Chondrocyte (in vitro differentiated cells): ENCODE data around the gene ZNF831. TPM values are rescaled to one million over a fixed set of nuclear protein-coding genes. Genes with fewer than 3 reads are reported as not detected.

Experiments used
- DNase-seq: peaks from one replicate; pipeline ENCODE4 v3.0.0; 2021; ENCODE audit warnings: mixed read lengths, low spot score
- H3K27ac Mint-ChIP-seq: one replicate; pipeline ENCODE4 v1.8.0; 2021; ENCODE audit warnings: mild to moderate bottlenecking, moderate library complexity, mixed read lengths; ENCODE audit not compliant: unreplicated experiment
- H3K27me3 Mint-ChIP-seq: 2 replicates; pipeline ENCODE4 v1.8.0; 2021; ENCODE audit warnings: low read depth, mixed read lengths
- H3K36me3 Mint-ChIP-seq: 2 replicates; pipeline ENCODE4 v1.8.0; 2021; ENCODE audit warnings: low read depth, mixed read lengths
- H3K4me1 Mint-ChIP-seq: 2 replicates; pipeline ENCODE4 v1.8.0; 2021; ENCODE audit warnings: low read depth, mild to moderate bottlenecking, mixed read lengths
- H3K4me3 Mint-ChIP-seq: one replicate; pipeline ENCODE4 v1.8.0; 2021; ENCODE audit warnings: mild to moderate bottlenecking, moderate library complexity, mixed read lengths; ENCODE audit not compliant: unreplicated experiment
- H3K9me3 Mint-ChIP-seq: 2 replicates; pipeline ENCODE4 v1.8.0; 2021; ENCODE audit warnings: low read depth, mixed read lengths
- CTCF ChIP-seq: fragments of 200-600 bp; sonication (generic); IDR thresholded peaks from 2 replicates; pipeline ENCODE4 v1.5.0; 2021; ENCODE audit warnings: antibody characterized with exemption, mild to moderate bottlenecking, moderate library complexity
- total RNA-seq: library from RNA; stranded (reverse); gene quantifications from 3 replicates; pipeline ENCODE4 v1.2.1, GENCODE V29; 2021

Gene ZNF831
- total RNA-seq, 1 donor from 2014 or later = not detected

GRCh38 chr20:59149678-59150504, 13.7 kb upstream of the ZNF831 start:
- no peak for DNase-seq
- Mint-ChIP-seq H3K27ac (no peak overlapping the region), H3K4me3 (no peak overlapping the region), H3K9me3 (no peaks in the 10 kb centered on the region), H3K36me3 (no peaks in the 10 kb centered on the region), H3K4me1 (peaks cover 17% of the 10 kb centered on the region), H3K27me3 (peaks cover 14% of the 10 kb centered on the region)
- no peak for TF ChIP-seq CTCF

- no peaks in the 10 kb centered on the region for H3K36me3 Mint-ChIP-seq
- no peak overlapping the region for H3K27ac Mint-ChIP-seq
- no peak for DNase-seq
- no peaks in the 10 kb centered on the region for H3K9me3 Mint-ChIP-seq
- H3K27me3 Mint-ChIP-seq = peaks cover 16% of the 10 kb centered on the region
- no peak overlapping the region for H3K4me3 Mint-ChIP-seq
- peaks cover 17% of the 10 kb centered on the region for H3K4me1 Mint-ChIP-seq
- TF ChIP-seq CTCF = no peak
These were observed 12.8 kb upstream of the ZNF831 start for GRCh38 chr20:59150821-59151251.

- no peaks in the 10 kb centered on the region for H3K36me3 Mint-ChIP-seq
- no peak overlapping the region for H3K4me3 Mint-ChIP-seq
- no peak for DNase-seq
- no peak for TF ChIP-seq CTCF
- peaks cover 16% of the 10 kb centered on the region for H3K4me1 Mint-ChIP-seq
- no peaks in the 10 kb centered on the region for H3K9me3 Mint-ChIP-seq
- H3K27me3 Mint-ChIP-seq = peaks cover 16% of the 10 kb centered on the region
- no peak overlapping the region for H3K27ac Mint-ChIP-seq
These were observed 12.2 kb upstream of the ZNF831 start for GRCh38 chr20:59151391-59151790.

GRCh38 chr20:59151820-59152219, 11.8 kb upstream of the ZNF831 start:
- H3K27me3 Mint-ChIP-seq = peaks cover 16% of the 10 kb centered on the region
- H3K4me1 Mint-ChIP-seq = peaks cover 11% of the 10 kb centered on the region
- no peak overlapping the region for H3K4me3 Mint-ChIP-seq
- no peak overlapping the region for H3K27ac Mint-ChIP-seq
- no peak for TF ChIP-seq CTCF
- H3K36me3 Mint-ChIP-seq = no peaks in the 10 kb centered on the region
- H3K9me3 Mint-ChIP-seq = no peaks in the 10 kb centered on the region
- no peak for DNase-seq

- Mint-ChIP-seq H3K27ac (no peak overlapping the region), H3K27me3 (peaks cover 18% of the 10 kb centered on the region), H3K9me3 (no peaks in the 10 kb centered on the region), H3K4me3 (no peak overlapping the region), H3K4me1 (peaks cover 6% of the 10 kb centered on the region), H3K36me3 (no peaks in the 10 kb centered on the region)
- TF ChIP-seq CTCF = no peak
- DNase-seq = no peak
These were observed 10.9 kb upstream of the ZNF831 start for GRCh38 chr20:59152559-59153354.
